GM12801 (cell line): Measurements from ENCODE around the gene CNBD2.

ENCODE experiments used
- CTCF ChIP-seq: IDR thresholded peaks from one replicate; pipeline ENCODE4 v1.5.1; 2011; ENCODE audit warnings: control low read depth; ENCODE audit not compliant: insufficient read length; ENCODE audit errors: extremely low read depth

Gene CNBD2

GRCh38 chr20:36064658-36065426 lies 96.5 kb downstream of the CNBD2 start:
- TF ChIP-seq CTCF, result no peak

- no peak for TF ChIP-seq CTCF
Measured at GRCh38 chr20:36065427-36065998, 97.1 kb downstream of the CNBD2 start.

- TF ChIP-seq CTCF, result no peak
Measured at GRCh38 chr20:36066777-36067176, 98.4 kb downstream of the CNBD2 start.

- TF ChIP-seq CTCF, result no peak
Measured at GRCh38 chr20:36070451-36070850, 102.1 kb downstream of the CNBD2 start.

GRCh38 chr20:36071848-36072247 lies 103.5 kb downstream of the CNBD2 start:
- TF ChIP-seq CTCF, result no peak

GRCh38 chr20:36074983-36075382 lies 106.6 kb downstream of the CNBD2 start:
- no peak for TF ChIP-seq CTCF

GRCh38 chr20:36079486-36079885 lies 111.1 kb downstream of the CNBD2 start:
- no peak for TF ChIP-seq CTCF
